ENCODE data around the gene MKNK1. TPM values are rescaled to one million over a fixed set of nuclear protein-coding genes. Genes with fewer than 3 reads are reported as not detected.

The MKNK1 gene
- total RNA-seq, 1 donor from 2014 or later, result 22.6 TPM

- H3K36me3 ChIP-seq (ENCODE audit: control insufficient read depth, insufficient read depth, low read length), result no peaks in the 10 kb centered on the region
- no peak for DNase-seq (ENCODE audit: low read depth)
- TF ChIP-seq CTCF (IDR thresholded peaks at IDR 0.05; ENCODE audit: insufficient read depth, low read length, poor library complexity, severe bottlenecking), result no peak
These were observed 45.7 kb downstream of the MKNK1 start for GRCh38 chr1:46558141-46558963.

GRCh38 chr1:46557403-46557802 is 46.7 kb downstream of the MKNK1 start:
- TF ChIP-seq CTCF (IDR thresholded peaks at IDR 0.05; ENCODE audit: insufficient read depth, low read length, poor library complexity, severe bottlenecking), result no peak
- DNase-seq (ENCODE audit: low read depth), result no peak
- Histone ChIP-seq H3K27me3 (ENCODE audit: control insufficient read depth, insufficient read depth, low read length) (peaks cover 5% of the 10 kb centered on the region), H3K36me3 (ENCODE audit: control insufficient read depth, insufficient read depth, low read length) (no peaks in the 10 kb centered on the region), H3K4me3 (ENCODE audit: low read depth, low read length) (no peak overlapping the region)

More at GRCh38 chr1:46558141-46558963, 45.7 kb downstream of the MKNK1 start:
- no peaks in the 10 kb centered on the region for H3K27me3 ChIP-seq (ENCODE audit: control insufficient read depth, insufficient read depth, low read length)
- no peak overlapping the region for H3K4me3 ChIP-seq (ENCODE audit: low read depth, low read length)

- Histone ChIP-seq H3K36me3 (ENCODE audit: control insufficient read depth, insufficient read depth, low read length) (no peaks in the 10 kb centered on the region), H3K27me3 (ENCODE audit: control insufficient read depth, insufficient read depth, low read length) (peaks cover 9% of the 10 kb centered on the region), H3K4me3 (ENCODE audit: low read depth, low read length) (no peak overlapping the region)
- no peak for TF ChIP-seq CTCF (IDR thresholded peaks at IDR 0.05; ENCODE audit: insufficient read depth, low read length, poor library complexity, severe bottlenecking)
- no peak for DNase-seq (ENCODE audit: low read depth)
These were observed 47.2 kb downstream of the MKNK1 start for GRCh38 chr1:46556822-46557221.

- no peak for DNase-seq (ENCODE audit: low read depth)
- TF ChIP-seq CTCF (IDR thresholded peaks at IDR 0.05; ENCODE audit: insufficient read depth, low read length, poor library complexity, severe bottlenecking), result no peak
These were observed 48.0 kb downstream of the MKNK1 start for GRCh38 chr1:46555826-46556619.

GRCh38 chr1:46554597-46555381 is 49.3 kb downstream of the MKNK1 start:
- no peak for DNase-seq (ENCODE audit: low read depth)
- TF ChIP-seq CTCF (IDR thresholded peaks at IDR 0.05; ENCODE audit: insufficient read depth, low read length, poor library complexity, severe bottlenecking), result no peak
- H3K36me3 ChIP-seq (ENCODE audit: control insufficient read depth, insufficient read depth, low read length), result no peaks in the 10 kb centered on the region
- peaks cover 30% of the 10 kb centered on the region for H3K27me3 ChIP-seq (ENCODE audit: control insufficient read depth, insufficient read depth, low read length)
- no peak overlapping the region for H3K4me3 ChIP-seq (ENCODE audit: low read depth, low read length)

More at GRCh38 chr1:46555826-46556619, 48.0 kb downstream of the MKNK1 start:
- Histone ChIP-seq H3K4me3 (ENCODE audit: low read depth, low read length) (no peak overlapping the region), H3K36me3 (ENCODE audit: control insufficient read depth, insufficient read depth, low read length) (no peaks in the 10 kb centered on the region), H3K27me3 (ENCODE audit: control insufficient read depth, insufficient read depth, low read length) (peaks cover 17% of the 10 kb centered on the region)
